NCI-H460 (cell line): ENCODE measurements around the gene TENM4. TPM values are rescaled to one million over a fixed set of nuclear protein-coding genes. Genes with fewer than 3 reads are reported as not detected.

Source experiments
- DNase-seq: peaks from one replicate; pipeline ENCODE4 v3.0.0-alpha.2; 2016; ENCODE audit warnings: low read depth; ENCODE audit errors: extremely low read depth
- total RNA-seq: library from RNA; depleted of rRNA; stranded (reverse); fragments of >200 nt; shearing (Covaris generic); gene quantifications from 2 replicates; pipeline ENCODE4 v1.2.3, GENCODE V29; 2014

The TENM4 gene
- total RNA-seq, 1 experiment from 2014 or later = not detected

DNA sequence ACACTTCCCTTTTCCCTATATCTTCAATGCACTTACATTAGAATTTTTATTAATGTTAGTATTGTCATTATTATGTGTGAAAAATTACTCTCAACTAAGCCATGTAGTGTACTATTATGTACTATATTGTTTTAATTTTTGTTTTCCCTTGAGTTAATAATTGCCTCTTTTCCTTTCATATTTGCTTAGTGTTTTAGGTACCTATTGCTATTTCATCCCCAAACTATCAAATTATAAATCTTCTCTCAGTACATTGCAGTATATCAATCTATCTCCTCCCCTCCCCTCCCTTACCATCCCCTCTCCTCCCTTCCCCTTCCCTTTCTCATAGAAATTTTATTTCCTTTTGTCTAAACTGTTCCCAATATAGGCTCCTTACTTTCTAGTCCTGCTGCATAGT lies 12.8 kb upstream of the TENM4 start:
- DNase-seq = no peak

DNA sequence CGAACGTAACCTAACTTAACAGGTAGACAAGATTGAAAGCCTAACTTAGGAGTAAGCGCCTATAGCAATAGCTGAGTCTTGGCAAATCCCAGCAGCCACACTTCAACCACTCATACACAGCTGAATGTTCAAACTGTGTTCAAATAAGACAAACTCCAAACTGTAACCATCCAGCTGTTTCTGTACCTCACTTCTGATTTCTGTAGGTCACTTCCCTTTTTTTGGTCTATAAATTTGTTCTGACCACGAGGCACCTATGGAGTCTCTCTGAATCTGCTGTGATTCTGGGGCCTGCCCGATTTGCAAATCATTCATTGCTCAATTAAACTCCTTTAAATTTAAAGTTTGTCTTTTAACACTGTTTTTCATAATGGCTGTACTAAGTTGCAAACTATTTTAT lies 8.2 kb upstream of the TENM4 start:
- no peak for DNase-seq

DNA sequence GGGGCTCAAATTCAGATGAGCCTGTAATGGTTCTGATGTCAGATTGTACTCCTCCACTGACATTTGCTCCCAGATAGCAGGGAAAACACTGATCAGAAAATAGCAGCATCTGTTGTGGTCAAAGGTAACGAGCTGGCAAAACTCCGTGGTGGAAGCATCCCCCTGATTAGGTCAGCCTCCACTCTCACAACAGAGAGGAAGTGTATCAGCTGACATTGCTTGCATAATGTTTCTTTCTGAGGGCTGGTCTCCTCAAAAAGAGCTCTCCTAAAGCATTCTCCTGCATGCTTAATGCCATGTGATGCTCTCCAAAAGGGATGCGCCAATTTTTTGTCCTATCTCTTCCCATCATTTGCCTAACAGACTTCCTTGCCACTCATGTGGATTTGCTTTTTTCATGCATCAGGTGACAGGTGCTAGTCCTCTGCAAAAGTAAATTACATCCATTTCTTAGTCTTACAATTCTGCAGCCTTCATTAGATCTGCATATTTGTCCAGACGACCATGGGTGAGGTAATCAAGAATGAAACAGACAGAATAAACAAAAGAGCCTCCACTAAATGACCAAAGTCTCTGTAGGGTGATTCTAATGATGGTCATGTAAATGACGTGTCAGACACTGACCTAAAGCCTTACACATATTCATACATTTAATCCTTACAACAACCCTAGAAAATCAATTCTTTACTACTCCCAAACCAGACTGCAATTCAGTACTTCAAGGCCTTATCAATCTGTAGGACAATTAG lies 6.4 kb upstream of the TENM4 start:
- no peak for DNase-seq

DNA sequence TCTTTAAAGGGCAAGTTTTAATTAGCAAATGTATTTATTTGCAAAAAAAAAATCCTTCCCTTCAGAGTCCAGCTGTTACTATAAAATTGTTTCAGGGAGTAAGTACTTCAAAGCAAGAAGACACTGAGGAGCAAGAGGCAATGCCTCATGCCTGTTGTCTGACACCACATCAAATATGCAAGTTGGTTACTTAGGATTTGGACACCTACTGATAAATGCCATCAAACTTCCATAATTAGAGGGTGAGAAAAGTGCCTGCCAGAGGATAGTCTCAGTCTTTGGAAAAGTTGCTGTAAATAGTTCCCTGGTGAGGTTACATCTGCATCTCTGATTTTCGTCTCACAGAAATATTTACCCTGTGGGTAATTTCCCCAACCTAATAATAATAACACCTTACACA lies 4.1 kb upstream of the TENM4 start:
- DNase-seq = no peak

DNA sequence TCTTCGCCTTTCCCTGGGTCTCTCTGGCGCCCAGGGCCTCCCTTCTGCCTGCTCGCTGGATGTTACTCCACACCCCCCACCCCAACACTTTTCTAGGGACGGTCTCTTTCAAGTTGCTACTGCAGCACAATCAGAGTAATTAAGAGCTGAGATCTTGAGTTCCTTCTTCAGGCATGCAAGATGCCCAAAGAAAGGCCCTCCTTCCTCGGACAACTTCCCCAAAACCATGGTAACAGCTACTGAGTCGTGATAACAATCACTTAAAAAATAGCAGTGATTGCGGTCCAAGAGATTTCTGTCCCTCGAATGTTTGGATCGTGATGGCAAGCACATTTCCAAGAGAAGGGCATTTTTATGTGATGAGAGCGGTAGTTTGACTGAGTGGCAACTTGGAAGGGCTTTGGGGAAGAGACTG lies 638 bp upstream of the TENM4 start:
- no peak for DNase-seq

DNA sequence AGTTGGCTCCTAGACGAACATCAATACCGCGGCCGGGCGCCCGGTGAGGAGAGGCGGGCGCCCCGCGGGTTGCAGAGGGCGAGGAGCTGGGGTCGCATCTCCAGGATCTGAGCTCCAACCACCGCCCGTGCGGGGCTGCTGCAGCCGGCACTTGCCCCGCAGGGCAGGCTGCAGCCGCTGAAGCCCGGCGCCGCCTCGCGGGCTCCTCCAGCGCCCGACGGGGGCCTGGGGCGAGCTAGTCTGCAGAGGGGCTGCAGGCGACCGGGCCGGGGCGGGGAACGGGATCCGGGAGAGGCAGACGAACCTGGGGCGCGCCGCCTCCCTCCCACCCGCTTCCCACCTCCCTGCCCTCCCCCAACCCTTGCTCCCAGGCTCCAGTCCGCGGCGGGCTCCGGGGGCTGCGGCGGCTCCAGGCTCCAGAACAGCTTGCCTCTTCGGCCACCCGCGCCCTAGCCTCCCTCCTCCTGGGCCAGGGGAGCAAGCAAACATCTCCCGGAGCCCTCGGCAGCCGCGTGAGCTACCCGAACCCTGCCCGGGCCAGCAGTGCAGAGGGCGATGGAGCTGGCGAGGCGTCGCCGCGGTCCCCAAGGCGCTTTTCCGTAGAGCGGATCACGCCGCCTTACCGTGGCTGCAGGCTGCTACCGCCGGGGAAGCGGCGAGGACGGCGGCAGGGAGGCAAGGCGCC lies 802 bp downstream of the TENM4 start:
- no peak for DNase-seq

DNA sequence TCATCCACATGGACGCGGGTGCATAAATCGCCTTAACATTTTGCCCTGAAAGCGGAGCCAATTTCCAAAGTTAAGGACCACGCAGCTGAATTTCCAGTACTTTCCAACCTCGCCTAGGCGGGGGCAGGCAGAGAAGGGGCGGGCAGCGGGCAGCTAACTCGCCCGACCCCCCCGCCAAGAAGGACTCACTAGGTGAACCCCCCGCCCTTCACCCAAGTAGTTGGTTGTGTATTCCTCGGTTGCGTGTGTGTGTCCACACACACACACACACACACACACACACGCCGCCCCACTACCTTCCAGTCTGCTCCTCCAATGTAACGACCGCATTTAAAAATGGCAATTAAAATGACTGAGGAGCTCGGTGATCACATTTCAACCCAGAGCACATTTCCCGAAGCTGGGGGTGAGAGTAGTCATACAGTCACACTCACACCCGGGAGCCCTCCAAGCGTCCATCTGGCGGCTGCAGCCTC lies 1.4 kb downstream of the TENM4 start:
- DNase-seq = no peak

DNA sequence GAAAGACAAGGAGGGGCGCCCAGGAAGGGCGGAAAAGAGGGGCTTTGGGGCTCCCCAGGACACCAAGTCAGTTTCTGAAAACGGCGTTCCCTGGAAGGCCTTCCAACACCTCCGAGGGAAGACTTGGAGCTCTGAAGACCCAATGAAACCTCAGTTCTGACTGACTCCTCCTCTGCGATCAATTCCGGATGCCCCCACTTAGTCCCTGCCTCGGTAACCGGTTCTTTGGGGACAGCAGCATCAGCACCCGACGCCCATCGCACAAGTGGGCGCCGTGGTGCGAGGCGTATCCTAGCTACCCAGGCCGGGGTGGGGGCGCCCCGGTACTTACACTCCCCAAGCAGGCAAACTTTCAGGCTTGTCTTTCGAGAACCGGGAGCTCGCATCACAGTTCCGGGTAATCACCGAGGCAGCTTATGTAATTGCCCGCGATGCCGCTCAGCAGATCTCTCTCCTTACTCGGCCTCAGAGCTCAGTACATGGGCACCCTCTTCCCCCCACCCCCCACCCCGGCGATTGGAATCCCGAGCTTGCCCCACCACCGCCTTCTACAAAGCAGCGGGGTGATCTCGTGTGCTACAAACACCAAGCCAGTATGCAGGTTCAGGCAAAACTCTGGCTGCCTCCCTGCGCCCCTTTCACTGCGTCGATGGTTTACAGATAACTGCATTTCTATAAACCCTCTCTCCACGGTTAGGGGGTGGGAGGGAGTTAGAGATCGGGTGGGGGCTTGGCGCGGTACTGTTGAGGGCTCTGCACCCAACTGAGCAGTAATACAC lies 2.0 kb downstream of the TENM4 start:
- DNase-seq = no peak

DNA sequence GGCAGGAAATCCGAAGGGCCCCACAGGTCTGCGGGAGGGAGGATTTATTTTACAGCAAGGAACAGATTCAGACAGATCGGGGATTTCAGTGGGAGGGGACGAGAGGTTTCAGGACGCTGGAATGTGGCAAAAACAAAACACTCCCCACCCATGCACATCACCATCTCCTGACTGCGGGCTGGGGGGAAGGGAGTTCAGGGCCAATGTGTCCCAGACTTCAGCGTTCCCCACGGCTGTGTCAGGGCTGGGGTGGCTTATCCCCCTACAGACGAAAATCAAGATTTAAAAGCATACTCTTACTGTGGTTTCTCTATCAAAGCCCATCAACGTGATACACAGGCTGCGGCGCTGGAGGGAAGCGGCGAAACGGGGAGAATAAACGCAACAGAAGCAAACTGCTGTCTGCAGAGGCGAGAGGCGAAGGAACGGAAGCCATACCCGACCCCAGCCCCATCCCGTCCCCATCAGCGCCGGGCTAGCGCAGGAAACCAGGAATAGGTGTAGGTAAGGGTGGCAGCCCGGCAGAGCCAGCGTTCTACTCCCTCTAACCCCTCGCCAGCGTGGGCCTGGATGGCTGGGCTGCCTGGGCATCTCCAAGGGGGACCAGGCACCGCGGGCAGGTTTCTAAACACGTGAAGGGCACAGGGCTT lies 2.7 kb downstream of the TENM4 start:
- DNase-seq = no peak

DNA sequence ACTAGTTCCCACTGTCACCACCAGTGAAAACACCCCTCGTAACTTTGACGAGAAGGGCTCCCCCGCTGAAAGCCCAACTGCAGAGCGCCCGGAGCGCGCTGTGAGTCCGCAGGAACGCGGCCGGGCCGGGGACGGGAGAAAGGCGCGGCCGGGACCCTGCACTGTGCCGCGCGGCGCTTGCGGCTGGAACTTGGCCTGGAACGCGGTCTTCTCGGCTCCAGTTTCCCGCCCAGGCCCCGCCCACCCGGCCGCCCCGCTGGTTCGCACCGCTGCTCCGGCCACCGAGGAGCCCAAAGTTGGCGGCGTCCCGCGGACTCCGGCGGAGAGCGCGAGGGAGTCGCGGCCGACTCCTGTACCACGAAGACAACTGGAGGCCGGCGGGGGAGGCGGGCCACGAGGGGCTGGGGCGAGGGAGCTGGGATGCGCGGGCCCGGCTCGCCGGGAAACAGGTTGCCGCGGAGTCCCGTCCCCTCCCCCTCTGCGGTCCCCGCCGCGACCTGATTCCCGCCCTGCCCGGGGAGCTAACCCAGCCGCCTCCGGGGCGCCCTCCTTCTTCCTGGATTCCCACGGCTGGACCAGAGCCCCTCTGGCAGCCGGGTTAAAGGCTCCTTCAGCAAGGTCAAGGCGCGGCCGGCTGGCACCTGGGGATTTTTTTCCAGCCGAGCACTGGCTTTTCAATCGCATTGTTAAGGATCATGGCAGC lies 3.4 kb downstream of the TENM4 start:
- DNase-seq = peak; percentile 9

DNA sequence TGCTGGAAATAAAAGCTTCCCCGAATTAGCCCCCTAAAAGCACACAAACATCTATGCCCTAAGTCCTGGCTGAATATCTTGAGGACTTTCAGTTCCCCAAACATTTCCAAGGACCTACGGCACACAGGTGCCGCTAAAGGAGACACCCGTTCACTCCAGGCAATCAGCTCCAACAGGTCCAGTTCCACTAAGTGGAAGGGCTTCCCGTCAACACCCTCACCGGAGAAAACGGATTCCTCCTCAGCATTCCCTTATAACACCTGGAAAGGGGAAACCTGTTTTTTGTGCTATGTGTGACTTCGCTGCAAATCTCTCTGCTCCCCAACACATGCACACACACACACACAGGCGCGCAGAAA lies 3.9 kb downstream of the TENM4 start:
- no peak for DNase-seq

DNA sequence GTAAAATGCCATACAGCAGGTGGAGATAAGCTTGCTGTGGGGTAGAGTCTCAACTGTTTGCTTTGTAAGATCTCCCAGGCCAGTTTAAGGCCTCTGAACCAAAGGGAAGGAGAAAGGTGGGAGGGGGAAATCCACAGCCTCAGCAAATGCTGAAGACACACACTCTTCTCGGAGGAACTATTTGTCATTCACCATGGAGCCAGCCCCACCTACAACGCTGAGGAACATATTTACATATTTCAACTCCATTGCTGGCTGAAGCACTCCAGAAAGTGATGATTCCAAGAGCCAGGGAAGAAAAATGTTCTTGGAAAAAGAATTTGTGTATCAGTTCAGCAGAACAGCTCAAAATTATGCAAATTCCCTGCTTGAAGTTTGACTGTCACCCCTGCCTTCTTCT lies 6.5 kb downstream of the TENM4 start:
- no peak for DNase-seq

DNA sequence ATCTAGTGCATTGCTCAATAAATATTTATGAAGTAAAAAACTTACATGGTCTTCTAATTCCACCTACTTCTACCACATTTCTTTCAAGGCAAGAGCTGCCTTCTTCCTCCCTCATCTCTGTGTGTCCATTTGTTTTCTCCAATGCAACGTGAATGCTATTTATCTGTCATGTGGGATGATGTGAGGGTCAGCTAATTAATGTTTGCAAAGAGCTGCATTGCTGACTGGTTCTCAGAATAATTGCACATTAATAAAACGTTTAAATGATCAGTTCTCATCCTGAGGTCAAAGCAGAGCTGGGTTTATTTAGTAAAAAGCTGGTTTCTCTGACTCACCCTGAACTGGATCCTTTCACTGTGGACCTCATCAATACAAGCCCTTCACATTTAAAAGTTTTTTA lies 8.7 kb downstream of the TENM4 start:
- no peak for DNase-seq

DNA sequence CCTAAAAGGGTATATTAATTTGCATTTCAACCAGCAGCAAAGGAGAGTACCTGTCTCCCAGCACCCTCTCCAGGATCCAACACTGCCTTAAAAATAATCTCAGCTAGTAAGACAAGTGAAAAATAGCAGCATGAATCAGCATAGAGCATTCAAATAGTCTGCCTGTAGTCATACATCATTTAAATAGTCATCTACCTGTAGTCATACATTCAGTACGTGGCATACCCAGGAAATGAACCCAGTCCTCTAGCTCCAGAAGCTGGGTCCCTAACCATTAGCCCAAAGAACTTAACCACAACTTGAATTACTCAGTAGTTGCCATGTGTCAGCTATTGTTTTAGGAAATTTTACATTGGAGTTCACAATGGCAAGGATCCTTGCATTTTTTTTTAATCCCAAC lies 9.3 kb downstream of the TENM4 start:
- no peak for DNase-seq

DNA sequence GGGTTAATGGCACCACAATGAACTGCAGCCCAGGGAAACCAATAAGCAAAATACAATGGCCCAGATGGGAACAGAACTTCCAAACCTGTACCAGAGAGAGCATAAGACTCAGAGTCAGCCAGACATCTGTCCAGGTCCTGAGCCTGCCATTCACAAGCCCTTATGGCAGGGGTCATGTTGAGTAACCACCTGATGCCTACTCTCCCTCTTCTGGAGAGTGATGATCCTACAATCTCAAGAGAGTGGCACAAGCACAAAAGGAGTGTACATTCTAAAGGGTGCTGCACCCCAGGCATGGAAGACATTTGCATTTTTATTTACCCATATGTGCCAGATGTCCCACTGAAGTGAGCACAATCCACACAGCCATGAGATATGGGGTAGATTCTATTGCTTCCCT lies 10.6 kb downstream of the TENM4 start:
- DNase-seq = no peak

DNA sequence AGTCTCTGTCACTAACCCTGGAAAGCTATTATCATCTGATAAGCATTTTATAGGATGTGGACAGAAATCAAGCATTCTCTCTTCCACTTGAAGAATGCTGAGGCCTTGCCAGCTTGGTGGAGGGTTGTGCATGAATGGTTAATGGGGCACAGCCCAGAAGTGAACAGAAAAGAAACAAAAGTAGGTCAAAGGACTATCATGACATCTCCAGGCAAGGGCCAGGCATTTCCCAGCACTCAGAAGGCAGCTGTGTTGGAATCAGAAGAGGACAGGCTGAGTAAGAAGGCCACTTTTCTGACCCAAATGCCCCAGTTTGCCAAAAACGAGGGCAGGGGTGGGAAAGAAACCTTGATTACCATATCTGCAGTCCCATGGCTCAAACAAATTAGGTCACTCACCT lies 12.4 kb downstream of the TENM4 start:
- no peak for DNase-seq

DNA sequence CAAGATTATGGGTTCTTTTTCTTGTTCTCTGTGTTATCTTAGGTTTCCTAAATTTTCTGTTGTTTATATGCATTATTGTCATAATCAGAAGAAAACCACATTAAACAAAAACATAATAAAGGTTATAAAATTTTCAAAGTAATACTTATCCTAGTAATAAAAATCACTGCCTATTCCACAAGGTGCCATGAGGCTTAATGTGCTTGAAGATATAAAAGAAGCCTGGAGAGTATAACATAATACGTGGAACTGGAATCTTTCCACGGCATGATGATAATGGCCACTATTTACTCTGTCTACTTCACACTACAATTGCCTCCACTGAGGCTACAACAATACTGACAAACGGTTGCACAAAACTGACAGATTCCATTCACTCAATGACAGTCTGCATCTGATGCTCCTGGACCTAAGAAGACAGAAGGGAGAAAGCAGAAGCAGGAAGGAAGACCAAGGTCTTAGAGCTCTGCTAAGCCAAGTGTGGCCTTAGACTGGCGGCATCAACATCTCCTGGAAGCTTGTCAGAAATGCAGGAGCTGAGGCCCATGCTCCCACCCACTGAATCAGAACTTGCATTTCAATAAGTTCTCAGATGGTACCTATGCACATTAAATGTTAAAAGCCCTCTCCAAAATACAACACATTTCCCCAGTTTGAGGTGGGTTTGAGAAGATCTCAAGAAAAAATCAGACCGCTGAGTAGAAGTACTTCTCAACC lies 13.1 kb downstream of the TENM4 start:
- DNase-seq = no peak

DNA sequence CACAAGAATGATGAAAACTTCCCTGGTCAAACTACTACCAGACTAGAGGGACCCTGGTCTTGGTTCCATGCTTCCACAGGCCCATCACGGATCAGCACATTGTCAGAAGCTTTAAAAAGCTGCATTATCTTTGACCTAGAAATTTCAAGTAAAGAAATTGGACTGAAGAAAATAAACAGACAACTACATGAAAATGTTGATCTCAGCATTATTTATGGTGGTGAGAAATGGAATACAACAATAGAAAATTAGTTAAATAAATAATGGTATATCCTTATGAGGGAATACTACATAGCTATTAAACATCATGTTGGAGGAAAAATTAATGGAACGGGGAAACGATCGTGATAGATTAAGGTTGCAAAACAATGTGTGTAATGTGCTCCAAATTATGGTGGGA lies 13.7 kb downstream of the TENM4 start:
- DNase-seq = no peak

DNA sequence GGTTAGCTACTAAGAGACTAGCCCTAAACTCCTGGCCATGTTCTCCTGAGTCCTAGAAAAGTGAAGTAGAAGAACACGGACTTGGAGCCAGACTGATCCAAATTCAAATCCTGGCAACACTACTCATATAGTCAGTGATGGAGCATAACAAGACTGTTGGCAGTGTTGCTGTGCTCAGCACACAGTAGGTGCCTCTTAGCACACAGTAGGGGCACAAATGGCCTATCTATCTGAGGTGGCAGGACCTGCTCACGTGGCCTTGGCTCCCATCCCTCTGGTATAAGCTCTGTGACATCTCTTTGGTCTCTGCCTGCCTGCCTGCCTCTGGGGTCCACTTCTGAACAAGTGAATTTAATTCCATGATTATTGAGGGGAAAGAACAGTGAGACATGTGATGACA lies 15.4 kb downstream of the TENM4 start:
- DNase-seq = no peak

DNA sequence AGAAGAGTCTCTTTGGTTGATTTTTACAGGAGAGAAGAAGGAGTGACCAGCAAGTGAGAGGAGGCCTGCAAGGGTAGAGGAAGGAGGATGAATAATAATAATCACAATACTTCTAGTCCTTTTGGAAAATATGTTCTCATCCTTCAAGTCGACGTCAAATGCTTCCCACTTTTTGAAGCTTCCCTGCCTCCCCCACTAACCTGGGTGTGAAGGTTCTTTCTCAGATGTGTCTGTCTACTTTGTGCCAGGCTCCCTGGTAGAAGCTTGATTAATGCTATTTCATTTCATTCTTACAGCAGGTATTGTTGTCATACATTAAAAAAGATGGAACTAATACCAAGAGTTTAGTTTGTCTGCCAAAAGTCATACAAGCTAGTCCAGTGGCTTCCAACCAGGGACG lies 17.1 kb downstream of the TENM4 start:
- DNase-seq = no peak
